SK-N-MC (cell line): Measurements from ENCODE around the gene MT1E.

Experiments used
- EZH2 ChIP-seq: fragments of 200-600 bp; sonication (generic); IDR thresholded peaks from one replicate; pipeline ENCODE4 v1.6.1; 2017; ENCODE audit warnings: antibody characterized with exemption
- POLR2AphosphoS5 ChIP-seq: IDR thresholded peaks from 2 replicates; pipeline ENCODE4 v1.6.1; 2012; ENCODE audit warnings: mild to moderate bottlenecking, low read depth, low read length, borderline replicate concordance

DNA sequence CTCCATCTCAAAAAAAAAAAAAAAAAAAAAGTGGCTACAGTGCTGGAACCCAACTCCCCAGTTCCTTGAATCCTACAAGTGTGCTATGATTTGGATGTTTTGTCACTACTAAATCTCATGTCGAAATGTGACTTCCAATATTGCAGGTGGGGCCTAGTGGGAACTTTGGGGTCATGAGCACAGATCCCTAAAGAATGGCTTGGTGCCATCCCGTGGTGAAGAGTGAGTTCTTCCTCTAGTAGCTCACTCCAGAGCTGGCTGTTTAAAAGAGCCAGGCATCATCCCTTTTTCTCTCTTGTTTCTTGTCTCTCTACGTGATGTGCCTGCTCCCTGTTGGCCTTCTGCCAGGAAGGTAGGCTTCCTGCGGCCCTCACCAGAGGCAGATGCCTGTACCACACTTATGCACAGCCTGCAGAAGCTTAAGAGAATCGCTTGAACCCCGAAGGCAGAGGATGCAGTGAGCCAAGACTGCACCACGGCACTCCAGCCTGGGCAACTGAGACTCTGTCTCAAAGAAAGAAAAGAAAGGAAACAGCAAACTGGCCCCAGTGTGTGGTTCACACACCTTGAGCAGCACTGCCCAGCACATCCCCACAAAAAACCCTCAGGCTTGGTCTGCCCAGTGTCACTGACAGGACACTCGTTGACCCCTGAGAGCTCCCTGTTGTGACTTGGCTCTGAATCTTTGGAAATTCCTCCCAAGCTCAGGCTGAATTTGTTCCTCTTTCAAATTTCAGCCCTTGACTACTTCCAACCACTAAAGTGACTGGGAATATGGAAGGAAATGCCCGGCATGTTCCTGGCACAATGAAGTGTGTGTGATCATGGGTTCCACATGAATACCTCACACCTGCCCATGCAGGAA is 3.1 kb downstream of the MT1E start:
- TF ChIP-seq EZH2: no peak
- no peak for TF ChIP-seq POLR2AphosphoS5
